Stomach (tissue), 9 donors: ENCODE data around the gene DNAH14. TPM values are rescaled to one million over a fixed set of nuclear protein-coding genes. Genes with fewer than 3 reads are reported as not detected.

Source experiments
- DNase-seq, 2 donors: peaks; one replicate each; pipeline versions ENCODE4 v3.0.0 to v3.0.0-alpha.2; 2013 to 2019
- H3K27ac ChIP-seq, 5 donors: fragments of 200-600 bp in 4 of 5; sonication (generic) in 4 of 5; one replicate each; pipeline ENCODE4 v1.5.1; 2013 to 2019; ENCODE audit warnings: mild to moderate bottlenecking in 1 of 5, moderate library complexity in 1 of 5
- H3K27me3 ChIP-seq, 3 donors: fragments of 200-600 bp; sonication (generic); one replicate each; pipeline ENCODE4 v1.5.1; 2017 to 2019; ENCODE audit warnings: mixed run types in 1 of 3
- H3K36me3 ChIP-seq, 4 donors: fragments of 200-600 bp; sonication (generic); 1 replicate in 3 of 4; 2 replicates in 1 of 4; pipeline ENCODE4 v1.5.1; 2016 to 2019
- H3K4me1 ChIP-seq, 4 donors: fragments of 200-600 bp; sonication (generic); one replicate each; pipeline ENCODE4 v1.5.1; 2016 to 2019
- H3K4me3 ChIP-seq, 4 donors: fragments of 200-600 bp; sonication (generic) in 3 of 4; one replicate each; pipeline ENCODE4 v1.5.1; 2016 to 2019; ENCODE audit warnings: mild to moderate bottlenecking in 1 of 4
- H3K9me3 ChIP-seq, 4 donors: fragments of 200-600 bp; sonication (generic); one replicate each; pipeline ENCODE4 v1.5.1; 2016 to 2019
- CTCF ChIP-seq, 7 experiments: fragments of 450-650 bp in 4 of 7; fragments of 200-600 bp in 3 of 7; sonication (generic) in 3 of 7; IDR thresholded peaks; one replicate each; pipeline ENCODE4 v1.5.1; 2016 to 2019; ENCODE audit warnings: antibody characterized with exemption in 7 of 7, control low read depth in 2 of 7, mild to moderate bottlenecking in 1 of 7
- EP300 ChIP-seq: sonication (generic); formaldehyde crosslinking; IDR thresholded peaks from one replicate; pipeline ENCODE4 v1.6.1; 2017; ENCODE audit warnings: antibody characterized with exemption
- POLR2A ChIP-seq, 4 donors: fragments of 450-650 bp; IDR thresholded peaks; one replicate each; pipeline ENCODE4 v1.6.1; 2016; ENCODE audit warnings: antibody characterized with exemption in 4 of 4, control low read depth in 2 of 4, mild to moderate bottlenecking in 1 of 4, moderate library complexity in 1 of 4
- POLR2AphosphoS5 ChIP-seq, 3 donors: sonication (generic); formaldehyde crosslinking; IDR thresholded peaks; one replicate each; pipeline ENCODE4 v1.6.1; 2016; ENCODE audit warnings: antibody characterized with exemption in 3 of 3
- WGBS, 5 donors: extraction: QIAGEN DNeasy Blood & Tissue Kit in 3 of 5; methylation state at CpG; one replicate each; pipeline versions ENCODE4 v1.1.5 to v1.1.7; 2013 to 2018; 5-methylcytosine and 5-hydroxymethylcytosine counted together
- intact Hi-C: fragments of 100-400 bp; cut with DNase I; formaldehyde crosslinking; loops from one replicate; pipeline ENCODE4 v1.15.1; 2023; ENCODE audit warnings: low total_unique reads
- polyA plus RNA-seq, 3 donors: library from polyadenylated mRNA; stranded (reverse); fragments of 200-250 nt; gene quantifications; one replicate each; pipeline ENCODE4 v1.2.3, GENCODE V29; 2013
- total RNA-seq, 5 donors: library from RNA; depleted of rRNA; stranded (reverse); fragments of >200 nt; gene quantifications; one replicate each; pipeline versions ENCODE4 v1.1.0 to v1.2.3, GENCODE V29; 2014 to 2016
- donor health status: healthy with polysubstance abuse.
- donor health status: Bipolar disorder and iron deficiency.
- donor health status: healthy.

Gene DNAH14
- total and polyA plus RNA-seq, 8 donors: 1.7 to 158 (median 6.2) TPM

- WGBS, 5 donors: 75 to 86% (median 85%) methylated on average over 5 of the region's 5 CpGs
- intact Hi-C loops: no loop called here
- H3K27ac ChIP-seq: no peak overlapping the region
- no peak overlapping the region for H3K4me3 ChIP-seq
- H3K4me1 ChIP-seq: no peaks in the 10 kb centered on the region
- TF ChIP-seq POLR2AphosphoS5 (IDR thresholded peaks at IDR 0.05): no peak
- no peak for TF ChIP-seq POLR2A (IDR thresholded peaks at IDR 0.05)
- DNase-seq: no peak
- H3K36me3 ChIP-seq: no peaks in the 10 kb centered on the region
- no peaks in the 10 kb centered on the region for H3K27me3 ChIP-seq
- peaks cover 0 to 11% (median 6%) of the 10 kb centered on the region in 4 donors for H3K9me3 ChIP-seq
These were observed 33.2 kb upstream of the DNAH14 start for GRCh38 chr1:224896130-224896781.

- Histone ChIP-seq H3K36me3 (no peaks in the 10 kb centered on the region), H3K4me3 (no peak overlapping the region), H3K4me1 (no peaks in the 10 kb centered on the region), H3K27ac (no peak overlapping the region), H3K9me3 (peaks cover 0 to 11% (median 6%) of the 10 kb centered on the region in 4 donors), H3K27me3 (no peaks in the 10 kb centered on the region)
- intact Hi-C loops: no loop called here
- WGBS, 5 donors: 59 to 100% (median 96%) methylated on average over 1 of the region's 1 CpG
- no peak for DNase-seq
- TF ChIP-seq EP300 (no peak), CTCF (IDR thresholded peaks at IDR 0.05) (no peak), POLR2A (IDR thresholded peaks at IDR 0.05) (no peak), POLR2AphosphoS5 (IDR thresholded peaks at IDR 0.05) (no peak)
These were observed 31.7 kb upstream of the DNAH14 start for GRCh38 chr1:224897529-224898327.

- WGBS, 5 donors: 83 to 90% (median 87%) methylated on average over 3 of the region's 3 CpGs
These were observed 30.5 kb upstream of the DNAH14 start for GRCh38 chr1:224898937-224899336.

GRCh38 chr1:224900062-224900630 is 29.3 kb upstream of the DNAH14 start:
- Histone ChIP-seq H3K4me3 (no peak overlapping the region), H3K27ac (no peak overlapping the region), H3K4me1 (no peaks in the 10 kb centered on the region), H3K27me3 (no peaks in the 10 kb centered on the region), H3K9me3 (peaks cover 0 to 11% (median 6%) of the 10 kb centered on the region in 4 donors), H3K36me3 (no peaks in the 10 kb centered on the region)
- no peak for TF ChIP-seq CTCF (IDR thresholded peaks at IDR 0.05)
- no peak for TF ChIP-seq EP300
- no peak for TF ChIP-seq POLR2AphosphoS5 (IDR thresholded peaks at IDR 0.05)
- TF ChIP-seq POLR2A (IDR thresholded peaks at IDR 0.05): no peak
- WGBS, 5 donors: 79 to 85% (median 80%) methylated on average over 3 of the region's 3 CpGs
- intact Hi-C loops: no loop called here
- DNase-seq: no peak

More at GRCh38 chr1:224898937-224899336, 30.5 kb upstream of the DNAH14 start:
- no peaks in the 10 kb centered on the region for H3K36me3 ChIP-seq
- intact Hi-C loops: no loop called here
- no peaks in the 10 kb centered on the region for H3K27me3 ChIP-seq
- no peak overlapping the region for H3K4me3 ChIP-seq
- no peak overlapping the region for H3K27ac ChIP-seq
- no peaks in the 10 kb centered on the region for H3K4me1 ChIP-seq
- peaks cover 0 to 11% (median 6%) of the 10 kb centered on the region in 4 donors for H3K9me3 ChIP-seq
- no peak for DNase-seq
- TF ChIP-seq EP300: no peak
- no peak for TF ChIP-seq POLR2AphosphoS5 (IDR thresholded peaks at IDR 0.05)
- no peak for TF ChIP-seq CTCF (IDR thresholded peaks at IDR 0.05)
- TF ChIP-seq POLR2A (IDR thresholded peaks at IDR 0.05): no peak
